ENCODE results near the gene DAPK1. TPM values are rescaled to one million over a fixed set of nuclear protein-coding genes. Genes with fewer than 3 reads are reported as not detected.

DAPK1 gene
- total RNA-seq, 1 experiment from 2014 or later = 133 TPM

- intact Hi-C loops (cut with micrococcal nuclease; ENCODE audit: unreplicated experiment) = no loop called here
- DNase-seq = no peak
Measured at GRCh38 chr9:87702921-87703320, 205.3 kb downstream of the DAPK1 start.

GRCh38 chr9:87703636-87704276 is 206.1 kb downstream of the DAPK1 start:
- H3K4me1 Mint-ChIP-seq (ENCODE audit: low read depth, unreplicated experiment) = no peaks in the 10 kb centered on the region
- TF ChIP-seq CTCF (IDR thresholded peaks at IDR 0.05; ENCODE audit: unreplicated experiment) = no peak
- H3K4me3 Mint-ChIP-seq (ENCODE audit: low read depth, unreplicated experiment) = no peak overlapping the region
- no TSS peak for BruUV-seq (replicated peaks)
- H3K36me3 Mint-ChIP-seq (ENCODE audit: insufficient read depth, unreplicated experiment) = peaks cover 34% of the 10 kb centered on the region
- H3K9me3 Mint-ChIP-seq (ENCODE audit: low read depth, unreplicated experiment) = no peaks in the 10 kb centered on the region
- DNase-seq = no peak
- intact Hi-C loops (cut with micrococcal nuclease; ENCODE audit: unreplicated experiment) = no loop called here
- CTCF ChIA-PET = no interaction called here
- H3K27me3 Mint-ChIP-seq (ENCODE audit: unreplicated experiment) = no peaks in the 10 kb centered on the region
- H3K27ac Mint-ChIP-seq (ENCODE audit: unreplicated experiment) = no peak overlapping the region

More at GRCh38 chr9:87702921-87703320, 205.3 kb downstream of the DAPK1 start:
- H3K27ac Mint-ChIP-seq (ENCODE audit: unreplicated experiment) = no peak overlapping the region
- H3K9me3 Mint-ChIP-seq (ENCODE audit: low read depth, unreplicated experiment) = no peaks in the 10 kb centered on the region
- no peak overlapping the region for H3K4me3 Mint-ChIP-seq (ENCODE audit: low read depth, unreplicated experiment)
- peaks cover 39% of the 10 kb centered on the region for H3K36me3 Mint-ChIP-seq (ENCODE audit: insufficient read depth, unreplicated experiment)
- H3K4me1 Mint-ChIP-seq (ENCODE audit: low read depth, unreplicated experiment) = no peaks in the 10 kb centered on the region
- TF ChIP-seq CTCF (IDR thresholded peaks at IDR 0.05; ENCODE audit: unreplicated experiment) = no peak
- CTCF ChIA-PET = no interaction called here
- no TSS peak for BruUV-seq (replicated peaks)
- no peaks in the 10 kb centered on the region for H3K27me3 Mint-ChIP-seq (ENCODE audit: unreplicated experiment)

DNA sequence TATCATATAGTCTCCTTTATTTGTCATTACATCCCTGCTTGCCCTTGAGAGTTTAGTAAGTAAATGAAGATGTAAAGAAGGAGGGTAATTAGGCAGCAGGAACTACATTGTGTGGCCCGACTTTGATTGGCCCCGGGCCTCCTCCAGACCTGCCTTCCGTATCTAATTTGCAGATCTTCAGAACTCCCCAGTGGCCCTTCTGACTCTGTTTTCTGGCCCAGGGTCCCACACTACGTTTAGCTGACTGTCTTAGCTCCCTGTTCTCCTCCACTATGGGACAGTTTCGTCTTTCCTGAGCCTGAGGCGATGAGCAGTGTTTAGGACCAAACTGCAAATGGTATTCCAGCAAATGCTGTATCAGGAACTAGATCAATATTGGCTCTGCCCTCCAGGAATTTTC is 206.7 kb downstream of the DAPK1 start:
- intact Hi-C loops (cut with micrococcal nuclease; ENCODE audit: unreplicated experiment) = no loop called here
- H3K27ac Mint-ChIP-seq (ENCODE audit: unreplicated experiment) = no peak overlapping the region
- no peaks in the 10 kb centered on the region for H3K4me1 Mint-ChIP-seq (ENCODE audit: low read depth, unreplicated experiment)
- H3K27me3 Mint-ChIP-seq (ENCODE audit: unreplicated experiment) = no peaks in the 10 kb centered on the region
- H3K36me3 Mint-ChIP-seq (ENCODE audit: insufficient read depth, unreplicated experiment) = peaks cover 34% of the 10 kb centered on the region
- TF ChIP-seq CTCF (IDR thresholded peaks at IDR 0.05; ENCODE audit: unreplicated experiment) = no peak
- BruUV-seq (replicated peaks) = no TSS peak
- no peak overlapping the region for H3K4me3 Mint-ChIP-seq (ENCODE audit: low read depth, unreplicated experiment)
- H3K9me3 Mint-ChIP-seq (ENCODE audit: low read depth, unreplicated experiment) = no peaks in the 10 kb centered on the region
- no peak for DNase-seq
- CTCF ChIA-PET = no interaction called here

DNA sequence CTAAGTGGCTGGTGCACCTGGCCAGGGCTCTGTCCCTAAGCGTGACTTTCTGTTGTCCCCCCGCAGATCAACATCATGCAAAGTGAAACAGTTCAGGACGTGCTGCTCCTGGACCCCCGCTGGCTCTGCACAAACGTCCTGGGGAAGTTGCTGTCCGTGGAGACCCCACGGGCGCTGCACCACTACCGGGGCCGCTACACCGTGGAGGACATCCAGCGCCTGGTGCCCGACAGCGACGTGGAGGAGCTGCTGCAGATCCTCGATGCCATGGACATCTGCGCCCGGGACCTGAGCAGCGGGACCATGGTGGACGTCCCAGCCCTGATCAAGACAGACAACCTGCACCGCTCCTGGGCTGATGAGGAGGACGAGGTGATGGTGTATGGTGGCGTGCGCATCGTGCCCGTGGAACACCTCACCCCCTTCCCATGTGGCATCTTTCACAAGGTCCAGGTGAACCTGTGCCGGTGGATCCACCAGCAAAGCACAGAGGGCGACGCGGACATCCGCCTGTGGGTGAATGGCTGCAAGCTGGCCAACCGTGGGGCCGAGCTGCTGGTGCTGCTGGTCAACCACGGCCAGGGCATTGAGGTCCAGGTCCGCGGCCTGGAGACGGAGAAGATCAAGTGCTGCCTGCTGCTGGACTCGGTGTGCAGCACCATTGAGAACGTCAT is 208.5 kb downstream of the DAPK1 start:
- H3K27me3 Mint-ChIP-seq (ENCODE audit: unreplicated experiment) = no peaks in the 10 kb centered on the region
- no peaks in the 10 kb centered on the region for H3K9me3 Mint-ChIP-seq (ENCODE audit: low read depth, unreplicated experiment)
- H3K4me3 Mint-ChIP-seq (ENCODE audit: low read depth, unreplicated experiment) = no peak overlapping the region
- H3K27ac Mint-ChIP-seq (ENCODE audit: unreplicated experiment) = no peak overlapping the region
- CTCF ChIA-PET = interaction anchor here (0.6 kb wide), 1 partner anchor 108 kb away, joined by 4 read pairs; no protein-coding TSS in a partner anchor
- no peak for DNase-seq
- H3K36me3 Mint-ChIP-seq (ENCODE audit: insufficient read depth, unreplicated experiment) = peaks cover 39% of the 10 kb centered on the region
- intact Hi-C loops (cut with micrococcal nuclease; ENCODE audit: unreplicated experiment) = no loop called here
- no peak for TF ChIP-seq CTCF (IDR thresholded peaks at IDR 0.05; ENCODE audit: unreplicated experiment)
- no peaks in the 10 kb centered on the region for H3K4me1 Mint-ChIP-seq (ENCODE audit: low read depth, unreplicated experiment)
- no TSS peak for BruUV-seq (replicated peaks)

Measured in Calu3 (cell line).